ENCODE measurements around the gene DNASE1L3. TPM values are rescaled to one million over a fixed set of nuclear protein-coding genes. Genes with fewer than 3 reads are reported as not detected.

DNASE1L3 gene
- total and polyA plus RNA-seq, 2 of the 13 experiments (the other 11 are each of a cell fraction or from before 2014, with no cell fraction given), result 0.86 to 1.7 TPM

DNA sequence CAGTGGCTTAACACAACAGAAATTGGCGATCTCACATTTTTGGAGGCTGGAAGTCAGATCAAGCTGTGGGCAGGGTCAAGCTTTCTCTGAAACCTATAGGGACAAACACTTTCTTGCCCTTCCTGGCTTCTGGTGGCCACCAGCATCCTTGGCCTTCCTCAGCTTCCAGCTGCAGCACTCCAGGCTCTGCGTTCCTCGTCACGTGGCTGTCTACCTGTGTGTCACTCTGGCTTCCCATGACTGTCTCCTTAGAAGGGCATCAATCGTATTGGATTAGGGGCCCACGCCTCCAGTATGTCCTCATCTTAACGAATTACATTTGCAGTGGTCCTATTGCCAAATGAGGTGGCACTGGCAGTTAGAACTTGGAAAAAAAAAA is 25.8 kb downstream of the DNASE1L3 start:
- H4K20me1 ChIP-seq (ENCODE audit: insufficient read depth, low read length), result no peaks in the 10 kb centered on the region
- no peaks in the 10 kb centered on the region for H3K9me3 ChIP-seq (ENCODE audit: low read length)
- FAIRE-seq (no peak), DNase-seq (ENCODE audit: low spot score) (no peak), ATAC-seq (no peak)
- no peak overlapping the region for H3K4me2 ChIP-seq (ENCODE audit: low read depth, low read length)
- ChIA-PET CTCF (ENCODE audit: low intra/inter-chr PET ratio, low total read pairs) (no interaction called here), POLR2A (no interaction called here)
- WGBS (ENCODE audit: low lambda C conversion rate), result 86% methylated on average over 6 of the region's 7 CpGs
- in situ Hi-C loops (cut with HindIII; ENCODE audit: extremely low pct_ligation_motif_present, low pct_unique_long_range_greater_than_20kb) (loop anchor here (5.0 to 10.0 kb wide), 4 partner anchors 32 to 230 kb away; partner anchors contain the start of gene ABHD6), intact Hi-C loops (cut with micrococcal nuclease; ENCODE audit: unreplicated experiment) (loop anchor here (5.0 kb wide), 1 partner anchor 232 kb away; no protein-coding TSS in a partner anchor)
- TF ChIP-seq IKZF4 (CRISPR knock-in tag; IDR thresholded peaks at IDR 0.05; ENCODE audit: borderline replicate concordance, low read depth, not compliant biosample characterization) (no peak), ONECUT2 (CRISPR knock-in tag; IDR thresholded peaks at IDR 0.05) (no peak), IKZF1 (IDR thresholded peaks at IDR 0.05) (no peak), PLRG1 (conservative IDR thresholded peaks at IDR 0.05) (no peak), CREB1 (IDR thresholded peaks at IDR 0.05) (no peak), CREB1 (CRISPR knock-in tag; IDR thresholded peaks at IDR 0.05) (no peak), KLF15 (CRISPR knock-in tag; IDR thresholded peaks at IDR 0.05; ENCODE audit: borderline replicate concordance) (no peak), RXRA (CRISPR knock-in tag; IDR thresholded peaks at IDR 0.05) (no peak), ATM (IDR thresholded peaks at IDR 0.05; ENCODE audit: borderline replicate concordance) (no peak), ZNF574 (CRISPR knock-in tag; IDR thresholded peaks at IDR 0.05) (no peak), PAF1 (CRISPR knock-in tag; IDR thresholded peaks at IDR 0.05) (no peak), MEF2D (CRISPR knock-in tag; IDR thresholded peaks at IDR 0.05) (no peak), ZNF282 (IDR thresholded peaks at IDR 0.05; ENCODE audit: partially characterized antibody) (no peak)
- TF ChIP-seq, protein P1, sequence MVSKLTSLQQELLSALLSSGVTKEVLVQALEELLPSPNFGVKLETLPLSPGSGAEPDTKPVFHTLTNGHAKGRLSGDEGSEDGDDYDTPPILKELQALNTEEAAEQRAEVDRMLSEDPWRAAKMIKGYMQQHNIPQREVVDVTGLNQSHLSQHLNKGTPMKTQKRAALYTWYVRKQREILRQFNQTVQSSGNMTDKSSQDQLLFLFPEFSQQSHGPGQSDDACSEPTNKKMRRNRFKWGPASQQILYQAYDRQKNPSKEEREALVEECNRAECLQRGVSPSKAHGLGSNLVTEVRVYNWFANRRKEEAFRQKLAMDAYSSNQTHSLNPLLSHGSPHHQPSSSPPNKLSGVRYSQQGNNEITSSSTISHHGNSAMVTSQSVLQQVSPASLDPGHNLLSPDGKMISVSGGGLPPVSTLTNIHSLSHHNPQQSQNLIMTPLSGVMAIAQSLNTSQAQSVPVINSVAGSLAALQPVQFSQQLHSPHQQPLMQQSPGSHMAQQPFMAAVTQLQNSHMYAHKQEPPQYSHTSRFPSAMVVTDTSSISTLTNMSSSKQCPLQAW (CRISPR knock-in tag; IDR thresholded peaks at IDR 0.05), result no peak
- no peaks in the 10 kb centered on the region for H3K27me3 ChIP-seq (ENCODE audit: control insufficient read depth in 1 of 2, insufficient read depth in 2 of 2, low read length in 2 of 2)
- H3K4me1 ChIP-seq (ENCODE audit: insufficient read depth, low read length), result peaks cover 90% of the 10 kb centered on the region
- no TSS peak for BruUV-seq (replicated peaks)
- H3K9ac ChIP-seq (ENCODE audit: insufficient read depth, low read depth, low read length), result no peak overlapping the region
- no peak overlapping the region for H3K4me3 ChIP-seq (replicated peaks in 1 of 3; ENCODE audit: insufficient read depth in 1 of 3, low read depth in 2 of 3, low read length in 3 of 3)
- no peak overlapping the region for H2AFZ ChIP-seq (ENCODE audit: low read length)
- H3K79me2 ChIP-seq (ENCODE audit: insufficient read depth, low read length), result no peaks in the 10 kb centered on the region
- H3K36me3 ChIP-seq (replicated peaks in 1 of 2; ENCODE audit: control insufficient read depth in 1 of 2, insufficient read depth in 2 of 2, low read length in 2 of 2), result no peaks in the 10 kb centered on the region
- no peak overlapping the region for H3K27ac ChIP-seq (ENCODE audit: extremely low read length, insufficient read depth, low read length)
